Measurements from ENCODE around the gene MAP4.
"Not testable (repeated sequence)": the region's sequence is repeated elsewhere in the genome, so short reads cannot be mapped to it uniquely, and the experiment has no call there.

MAP4 gene, protein sequence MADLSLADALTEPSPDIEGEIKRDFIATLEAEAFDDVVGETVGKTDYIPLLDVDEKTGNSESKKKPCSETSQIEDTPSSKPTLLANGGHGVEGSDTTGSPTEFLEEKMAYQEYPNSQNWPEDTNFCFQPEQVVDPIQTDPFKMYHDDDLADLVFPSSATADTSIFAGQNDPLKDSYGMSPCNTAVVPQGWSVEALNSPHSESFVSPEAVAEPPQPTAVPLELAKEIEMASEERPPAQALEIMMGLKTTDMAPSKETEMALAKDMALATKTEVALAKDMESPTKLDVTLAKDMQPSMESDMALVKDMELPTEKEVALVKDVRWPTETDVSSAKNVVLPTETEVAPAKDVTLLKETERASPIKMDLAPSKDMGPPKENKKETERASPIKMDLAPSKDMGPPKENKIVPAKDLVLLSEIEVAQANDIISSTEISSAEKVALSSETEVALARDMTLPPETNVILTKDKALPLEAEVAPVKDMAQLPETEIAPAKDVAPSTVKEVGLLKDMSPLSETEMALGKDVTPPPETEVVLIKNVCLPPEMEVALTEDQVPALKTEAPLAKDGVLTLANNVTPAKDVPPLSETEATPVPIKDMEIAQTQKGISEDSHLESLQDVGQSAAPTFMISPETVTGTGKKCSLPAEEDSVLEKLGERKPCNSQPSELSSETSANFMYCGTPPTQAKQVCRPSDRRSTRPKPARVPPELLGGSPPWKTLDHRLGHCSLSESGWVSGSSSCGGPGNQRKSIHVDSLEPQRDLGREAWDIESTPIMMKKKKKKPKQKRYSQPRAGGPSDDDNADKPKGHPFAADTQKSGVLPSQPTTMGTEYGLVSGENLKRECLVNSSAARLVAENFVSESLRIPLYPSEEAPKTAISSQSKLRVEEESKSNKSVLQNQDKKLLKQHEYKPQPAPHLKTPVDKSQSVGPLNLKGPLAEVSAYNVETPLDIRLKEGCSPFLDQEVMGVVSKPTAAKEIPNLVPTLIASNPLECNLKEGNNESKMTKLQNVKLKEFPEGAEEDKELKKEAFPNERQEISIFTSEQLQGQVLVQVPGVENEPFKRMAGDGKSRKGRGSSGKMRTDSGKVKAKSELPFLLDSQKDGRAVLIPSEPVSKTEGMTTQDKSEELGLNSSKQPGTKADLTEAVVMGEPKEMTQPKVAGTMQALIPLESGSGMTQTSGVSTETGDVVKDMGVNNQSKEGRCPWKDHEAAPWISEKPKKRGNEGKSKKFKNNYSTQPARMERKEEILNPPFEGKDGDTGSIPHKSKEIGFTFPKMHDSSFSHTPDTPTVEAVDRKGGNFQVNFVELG (N-terminal part only)

DNA sequence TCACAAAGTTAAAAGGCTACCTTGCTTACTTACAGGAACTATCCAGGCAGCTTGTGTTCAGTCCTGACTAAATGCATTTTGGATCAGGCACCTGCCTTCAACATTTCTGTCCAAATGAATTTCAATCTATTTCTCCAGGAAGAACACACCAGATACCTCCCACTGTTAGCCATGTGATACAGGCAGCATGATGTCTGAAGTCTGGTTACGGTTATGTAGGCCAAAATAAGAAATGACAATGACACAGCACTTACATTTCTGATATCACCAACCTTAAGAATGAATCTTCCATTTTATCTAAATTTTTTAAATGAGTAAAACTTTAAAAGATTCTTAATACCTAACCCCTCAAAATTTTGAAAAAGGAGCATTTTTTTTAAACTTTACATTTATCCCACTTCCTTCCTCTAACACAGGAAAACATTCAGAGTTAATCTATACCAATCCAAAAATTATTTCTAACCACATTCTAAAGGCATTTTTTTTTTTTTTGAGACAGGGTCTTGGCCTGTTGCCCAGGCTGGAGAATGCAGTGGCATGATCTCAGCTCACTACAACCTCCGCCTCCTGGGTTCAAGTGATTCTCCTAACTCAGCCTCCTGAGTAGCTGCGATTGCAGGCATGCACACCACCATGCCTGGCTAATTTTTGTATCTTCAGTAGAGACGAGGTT lies at the start of gene MAP4:
Gene MAP4, minus strand, starts transcription at position 116 of the 673 bp plus-strand sequence. CDS start 17,556 bp downstream, outside the sequence.
- peak; percentile 39 for DNase-seq

DNA sequence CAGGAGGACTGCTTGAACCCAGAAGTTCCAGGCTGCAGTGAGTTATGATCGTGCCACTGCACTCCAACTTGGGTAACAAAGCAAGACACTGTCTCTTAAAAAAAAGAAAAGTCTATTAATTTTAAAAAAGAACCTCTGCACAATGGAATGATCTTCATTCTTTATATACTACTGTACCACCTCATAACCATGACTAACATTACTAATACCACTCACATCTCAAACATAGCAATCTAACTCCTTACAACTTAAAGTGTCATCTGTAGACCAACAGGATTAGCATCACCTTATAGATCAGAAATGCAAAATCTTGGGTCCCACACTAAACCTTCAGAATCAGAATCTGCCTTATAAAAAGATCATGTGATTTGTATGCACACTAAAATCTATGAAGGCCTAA lies 48.8 kb upstream of the MAP4 start:
- no peak for DNase-seq

DNA sequence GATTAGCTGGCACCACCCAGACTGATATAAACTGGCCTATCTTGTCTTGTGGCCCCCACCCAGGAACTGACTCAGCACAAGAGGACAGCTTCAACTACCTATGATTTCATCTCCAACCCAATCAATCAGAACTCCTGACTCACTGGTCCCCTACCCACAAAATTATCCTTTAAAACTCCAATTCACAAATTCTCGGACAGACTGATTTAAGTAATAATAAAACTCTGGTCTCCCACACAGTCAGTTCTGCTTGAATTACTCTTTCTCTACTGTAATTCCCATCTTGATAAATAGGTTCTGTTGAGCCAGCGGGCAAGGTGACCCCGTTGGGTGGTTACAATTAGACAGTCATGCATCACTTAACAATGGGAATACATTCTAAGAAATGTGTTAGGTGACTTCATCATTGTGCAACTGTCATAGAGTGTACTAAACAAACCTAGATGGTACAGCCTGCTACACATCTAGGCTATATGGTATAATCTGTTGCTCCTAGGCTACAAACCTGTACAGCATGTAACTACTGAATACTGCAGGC lies 48.1 kb upstream of the MAP4 start:
- no peak for DNase-seq

DNA sequence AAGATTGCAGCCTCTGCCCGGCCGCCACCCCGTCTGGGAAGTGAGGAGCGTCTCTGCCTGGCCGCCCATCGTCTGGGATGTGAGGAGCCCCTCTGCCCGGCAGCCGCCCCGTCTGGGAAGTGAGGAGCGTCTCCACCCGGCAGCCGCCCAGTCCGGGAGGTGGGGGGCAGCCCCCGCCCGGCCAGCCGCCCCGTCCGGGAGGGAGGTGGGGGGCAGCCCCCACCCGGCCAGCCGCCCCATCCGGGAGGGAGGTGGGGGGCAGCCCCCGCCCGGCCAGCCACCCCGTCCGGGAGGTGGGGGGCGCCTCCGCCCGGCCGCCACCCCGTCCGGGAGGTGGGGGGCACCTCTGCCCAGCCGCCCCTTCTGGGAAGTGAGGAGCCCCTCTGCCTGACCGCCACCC lies 45.4 kb upstream of the MAP4 start:
- not testable (repeated sequence) for DNase-seq

DNA sequence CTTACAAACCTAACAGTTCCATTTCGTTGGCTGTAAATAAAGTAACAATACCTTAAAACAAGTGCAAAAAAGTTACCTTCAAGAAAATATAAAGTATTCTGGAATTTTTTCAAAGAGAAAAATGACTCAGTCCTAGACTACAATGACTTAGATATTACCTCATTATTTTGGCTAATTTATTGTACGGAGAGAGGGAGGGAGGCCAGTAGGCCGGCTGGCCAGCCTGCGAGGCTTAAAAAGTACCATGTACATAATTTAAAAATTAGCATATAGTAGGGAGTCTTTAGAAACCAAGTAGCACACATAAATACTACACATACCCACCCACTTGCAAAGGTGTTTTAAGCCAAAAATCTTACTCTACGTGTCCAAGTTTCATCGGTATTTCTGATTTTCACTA lies 41.9 kb upstream of the MAP4 start:
- no peak for DNase-seq

DNA sequence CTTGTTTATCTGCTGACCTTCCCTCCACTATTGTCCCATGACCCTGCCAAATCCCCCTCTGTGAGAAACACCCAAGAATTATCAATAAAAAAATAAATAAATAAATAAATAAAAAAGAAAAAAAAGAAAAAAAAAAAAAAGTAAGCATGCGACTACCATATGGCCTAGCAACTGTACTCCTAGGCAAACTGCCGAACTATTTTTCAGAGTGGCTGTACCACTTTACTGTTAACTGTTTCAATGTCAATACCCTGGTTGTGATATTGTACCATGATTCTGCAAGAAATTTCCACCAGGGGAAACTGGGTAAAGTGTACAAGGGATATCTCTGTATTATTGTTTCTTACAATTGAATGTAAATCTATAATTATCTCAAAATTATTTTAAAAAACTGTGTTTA lies 41.3 kb upstream of the MAP4 start:
- DNase-seq, result no peak

DNA sequence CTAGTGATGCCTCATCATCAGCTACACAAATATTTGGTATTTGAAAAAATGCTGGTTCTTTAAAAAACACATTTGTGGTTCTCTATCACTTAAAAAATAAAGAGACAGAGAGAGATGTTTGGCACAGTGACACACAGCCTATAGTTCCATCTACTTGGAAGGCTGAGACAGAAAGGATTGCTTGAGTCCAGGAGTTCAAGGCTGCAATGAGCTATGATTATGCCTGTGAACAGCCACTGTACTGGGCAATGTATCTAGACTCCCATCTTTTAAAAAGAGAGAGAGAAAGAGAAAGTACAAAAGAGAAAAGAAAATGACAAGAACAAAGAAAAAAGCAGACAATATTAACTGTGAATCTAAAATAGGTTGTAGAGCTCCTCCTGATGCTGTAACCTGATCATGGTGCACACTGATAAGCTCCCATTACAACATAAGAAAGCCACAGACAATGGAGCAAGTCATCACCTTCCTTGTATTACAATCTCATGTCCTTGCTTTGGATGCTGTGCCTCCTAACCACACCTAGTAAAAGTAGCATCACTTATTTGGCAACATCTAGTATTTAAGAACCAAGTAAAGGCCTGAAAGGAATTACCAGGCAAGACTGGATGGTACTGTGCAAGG lies 31.7 kb upstream of the MAP4 start:
- DNase-seq, result no peak

DNA sequence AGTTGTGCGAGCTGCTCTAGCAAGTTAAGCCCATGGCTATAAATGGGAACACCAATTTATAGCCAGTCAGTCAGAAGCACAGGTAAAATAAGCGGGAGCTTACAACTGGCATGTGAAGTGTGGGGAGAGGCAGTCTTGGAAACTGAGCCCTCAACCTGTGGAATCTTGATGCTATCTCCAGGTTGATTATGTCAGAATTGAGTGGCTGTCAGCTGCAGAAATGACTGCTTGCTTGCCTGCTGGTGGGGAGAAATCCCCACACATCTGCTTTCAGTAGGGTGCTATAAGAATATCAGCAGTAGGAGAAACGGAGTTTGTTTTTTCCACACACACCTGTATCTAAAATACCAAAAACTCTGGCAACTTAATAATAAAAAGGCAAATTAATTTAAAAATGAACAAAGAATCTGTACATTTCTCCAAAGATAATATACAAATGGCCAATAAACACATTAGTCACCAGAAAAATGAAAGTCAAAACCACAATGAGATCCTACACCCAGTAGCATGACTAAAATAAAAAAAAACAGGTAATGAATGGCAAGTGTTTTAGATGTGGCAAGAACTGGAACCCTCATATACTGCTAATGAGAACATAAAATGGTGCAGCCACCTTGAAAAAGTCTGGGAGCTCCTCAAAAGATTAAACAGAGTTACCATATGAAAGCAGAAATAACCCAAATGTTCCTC lies 26.0 kb upstream of the MAP4 start:
- DNase-seq, result no peak

DNA sequence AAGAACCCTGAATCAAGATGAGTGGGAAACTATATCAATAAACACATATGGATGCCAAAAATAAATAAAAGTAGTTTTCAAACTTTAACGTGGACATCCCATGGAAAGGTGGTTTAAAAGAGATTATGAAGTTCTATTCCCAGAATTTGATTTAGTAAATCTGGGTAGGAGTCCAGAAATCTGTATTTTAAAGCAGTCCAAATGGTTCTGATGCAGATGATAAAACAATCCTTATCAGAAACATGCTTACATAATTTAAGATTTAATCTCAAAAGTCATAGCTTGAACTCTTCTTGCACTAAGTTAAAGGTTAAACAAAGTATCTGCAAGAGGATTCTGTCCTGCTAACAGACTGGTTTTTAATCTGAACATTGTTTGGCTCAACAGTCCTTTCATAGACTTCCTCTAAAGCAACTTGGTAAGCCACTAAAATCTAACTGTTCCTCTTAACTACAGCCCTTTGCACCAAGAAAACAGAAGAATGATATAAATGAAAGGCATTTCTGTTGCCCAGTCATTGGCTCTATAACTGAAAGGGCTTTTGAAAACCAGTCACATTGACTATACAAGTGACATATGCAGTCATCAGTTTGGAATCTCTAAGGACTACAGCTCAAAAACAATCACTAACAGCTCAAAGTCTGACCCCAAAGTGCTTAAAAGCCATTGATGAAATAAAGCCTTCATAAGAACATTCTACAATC lies 23.4 kb upstream of the MAP4 start:
- DNase-seq, result peak; percentile 30

DNA sequence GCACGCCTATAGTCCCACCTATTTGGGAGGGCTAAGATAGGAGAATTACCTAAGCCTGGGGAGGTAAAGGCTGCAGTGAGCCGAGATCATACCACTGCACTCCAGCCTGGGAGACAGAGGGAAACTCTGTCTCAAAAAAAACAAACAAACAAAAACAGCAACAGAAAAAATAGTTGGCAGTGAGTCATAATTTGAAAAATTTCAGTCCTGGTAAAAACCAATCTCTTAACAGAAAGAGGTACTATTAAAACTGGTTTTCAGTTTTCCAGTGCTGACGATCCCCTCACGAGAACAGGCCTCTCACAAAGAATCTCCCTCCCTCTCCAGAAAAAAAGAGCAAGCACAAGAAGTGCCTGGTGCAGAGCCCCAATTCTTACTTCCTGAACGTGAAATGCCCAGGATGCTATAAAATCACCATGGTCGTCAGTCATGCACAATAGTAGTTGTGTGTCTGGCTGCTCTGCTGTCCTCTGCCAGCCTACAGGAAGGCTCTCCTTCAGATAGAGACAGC lies 22.8 kb upstream of the MAP4 start:
- DNase-seq, result no peak

DNA sequence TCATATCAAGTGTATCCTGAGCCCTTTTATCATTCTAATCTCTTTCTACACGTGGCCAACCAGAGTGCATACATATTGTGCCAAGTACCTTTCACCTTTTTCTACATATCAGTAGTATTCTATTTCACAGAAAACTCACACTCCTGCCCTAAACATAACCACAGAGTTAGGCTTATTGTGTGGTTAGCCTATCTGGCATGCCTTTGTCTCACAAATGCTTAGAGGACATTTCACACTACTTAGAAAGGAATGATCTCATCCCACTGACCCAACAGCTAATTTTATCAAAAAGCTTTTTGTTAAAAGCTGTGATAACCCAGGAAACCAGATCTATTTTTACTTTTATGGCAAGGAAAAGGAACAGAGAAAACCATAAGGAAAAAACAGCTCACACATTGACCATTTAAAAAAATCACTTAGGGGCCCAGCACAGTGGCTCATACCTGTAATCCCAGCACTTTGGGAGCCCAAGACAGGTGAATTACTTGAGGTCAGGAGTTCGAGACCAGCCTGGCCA lies 17.8 kb upstream of the MAP4 start:
- DNase-seq, result no peak

DNA sequence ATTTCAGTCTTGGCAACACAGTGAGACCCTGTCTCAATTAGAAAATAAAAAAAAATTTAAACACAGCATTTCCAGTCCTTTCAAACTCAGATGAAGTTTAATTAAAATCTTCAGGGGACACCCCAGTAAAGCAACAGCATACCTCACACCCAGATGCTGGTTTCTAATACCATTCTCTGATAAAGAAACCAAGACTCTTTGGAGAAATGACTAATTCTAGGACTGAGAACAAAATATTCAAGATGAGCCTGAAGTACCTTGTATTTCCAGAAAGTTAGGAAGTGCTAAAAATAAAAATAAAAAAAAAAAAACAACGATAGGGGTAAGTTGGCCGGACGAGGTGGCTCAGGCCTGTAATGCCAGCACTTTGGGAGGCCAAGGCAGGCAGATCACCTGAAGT lies 14.0 kb upstream of the MAP4 start:
- DNase-seq, result no peak

DNA sequence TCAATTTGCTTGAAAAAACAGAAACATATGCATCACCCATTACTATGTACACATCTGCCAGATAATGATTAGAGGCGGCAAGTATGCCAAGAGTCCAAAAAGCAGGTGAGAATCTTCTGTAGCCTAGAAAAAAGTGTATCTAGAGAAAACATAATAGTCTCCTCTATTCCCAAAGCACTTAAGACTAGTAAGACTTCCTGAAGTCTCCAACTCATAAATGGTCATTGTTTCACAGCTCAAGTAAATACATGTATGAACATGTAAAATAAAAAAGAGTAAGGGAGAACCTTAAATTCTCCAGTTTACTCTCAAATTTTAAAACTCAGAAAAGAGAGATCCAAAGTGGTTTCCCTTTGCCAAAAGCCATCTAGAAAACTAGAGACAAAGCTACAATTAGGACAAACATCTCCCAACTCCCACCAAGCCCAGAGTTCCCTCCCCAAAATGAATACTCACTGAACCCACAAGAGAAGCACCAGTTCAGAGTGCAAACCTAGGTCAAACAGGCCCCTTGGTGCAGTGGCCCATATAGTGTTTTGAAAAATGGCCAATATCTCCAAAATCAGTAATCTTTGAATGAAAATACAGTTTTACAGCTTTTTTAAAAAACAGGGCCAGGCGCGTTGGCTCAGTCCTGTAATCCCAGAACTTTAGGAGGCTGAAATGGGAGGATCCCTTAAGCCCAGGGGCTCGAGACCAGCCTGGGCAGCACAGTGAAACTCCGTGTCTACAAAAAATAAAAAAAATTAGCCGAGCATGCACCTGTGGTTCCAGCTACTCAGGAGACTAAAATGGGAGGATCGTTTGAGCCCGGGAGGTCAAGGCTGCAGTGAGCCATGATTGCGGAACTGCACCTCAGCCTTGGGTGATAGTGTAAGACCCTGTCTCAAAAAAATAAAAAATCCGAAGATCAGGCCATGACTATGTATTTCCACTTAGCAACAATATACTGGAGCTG lies 11.0 kb upstream of the MAP4 start:
- no peak for DNase-seq

DNA sequence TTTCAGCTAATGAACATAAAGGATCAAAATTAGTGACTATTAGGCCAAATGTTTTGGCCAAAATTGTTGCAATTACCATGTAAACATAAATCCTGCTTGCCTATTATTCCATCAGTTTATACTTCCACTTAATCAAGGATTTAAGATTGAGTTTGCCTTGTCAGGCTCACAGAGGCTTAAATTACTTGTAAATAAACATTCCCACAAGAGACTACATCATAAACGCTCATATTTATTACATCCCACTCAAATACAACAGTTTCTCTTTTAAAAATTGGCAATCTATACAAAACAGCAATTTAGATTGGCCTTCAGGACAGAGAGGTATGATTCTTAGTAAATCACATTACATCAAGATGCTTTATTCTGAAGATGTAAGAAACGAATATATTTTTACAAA lies 9.9 kb upstream of the MAP4 start:
- no peak for DNase-seq

DNA sequence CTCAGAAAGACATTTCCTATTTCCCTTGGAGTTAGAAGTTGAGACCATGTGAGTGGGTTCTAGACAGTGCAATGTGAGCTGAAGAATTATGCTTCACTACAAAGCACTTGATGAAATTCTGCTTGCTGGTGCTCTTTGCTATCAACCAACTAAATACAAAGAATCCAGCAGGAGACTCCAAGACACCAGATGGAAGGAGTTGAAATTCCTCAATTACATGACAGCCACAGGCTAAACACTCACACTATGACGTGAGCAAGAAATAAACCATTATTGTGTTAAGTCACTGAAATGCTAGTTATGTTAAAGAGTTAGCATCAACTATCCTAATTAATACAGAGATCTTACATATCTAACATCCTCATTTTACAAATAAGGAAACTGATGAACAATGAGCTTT lies 8.2 kb upstream of the MAP4 start:
- DNase-seq, result no peak

DNA sequence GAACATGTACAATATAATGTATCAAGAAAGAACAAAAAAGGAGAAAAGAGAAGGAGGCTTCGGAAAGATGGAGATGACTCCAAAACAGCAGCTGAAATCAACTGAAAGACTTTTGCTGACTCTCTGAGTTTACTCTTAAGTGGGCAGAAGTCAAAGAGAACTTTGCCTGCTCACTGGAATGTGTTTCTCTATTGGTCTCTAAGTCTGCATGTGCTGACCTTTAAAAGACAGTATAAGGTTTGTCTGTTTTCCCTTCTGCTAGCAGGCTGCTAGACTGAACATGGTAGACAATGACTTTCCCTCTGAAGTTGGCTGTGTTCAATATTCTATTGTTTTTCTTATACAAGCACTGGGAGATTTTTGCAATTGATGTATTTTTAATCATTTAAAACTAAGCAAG lies 7.2 kb upstream of the MAP4 start:
- DNase-seq, result no peak

DNA sequence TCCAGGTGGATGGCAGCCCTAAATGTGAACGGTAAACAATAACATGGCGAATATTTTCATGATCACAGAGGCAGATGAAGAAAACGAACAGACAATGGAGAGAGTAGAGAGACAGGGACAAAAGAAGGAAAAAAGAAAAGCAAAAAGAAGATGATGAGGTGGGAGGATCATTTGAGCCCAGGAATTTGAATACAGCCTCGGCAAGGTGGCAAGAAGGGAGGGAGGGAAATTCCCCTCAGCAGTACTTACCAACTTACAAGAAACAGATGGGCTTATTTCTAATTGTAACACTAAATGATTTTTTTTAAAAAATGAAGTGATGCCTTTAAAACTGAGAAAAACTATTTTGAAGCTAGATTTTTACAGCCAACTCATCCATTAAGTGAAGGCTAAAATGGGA lies 6.0 kb upstream of the MAP4 start:
- DNase-seq, result no peak

DNA sequence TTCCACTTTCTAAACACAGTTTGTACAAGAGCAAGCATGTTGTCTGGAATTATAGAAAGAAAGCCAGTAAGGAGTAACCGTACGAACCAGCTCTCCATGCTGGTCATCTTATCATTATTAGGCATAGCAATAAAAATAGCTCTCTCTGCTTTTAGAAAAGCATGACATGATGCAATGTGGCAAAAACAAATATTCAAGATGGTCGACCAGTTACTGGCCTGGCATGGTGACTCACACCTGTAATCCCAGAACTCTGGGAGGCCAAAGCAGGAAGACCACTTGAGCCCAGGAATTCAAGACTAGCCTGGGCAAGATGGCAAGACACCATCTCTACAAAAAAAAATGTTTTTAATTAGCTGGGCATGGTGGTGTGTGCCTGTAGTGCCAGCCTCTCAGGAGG lies 2.6 kb upstream of the MAP4 start:
- no peak for DNase-seq

All from suppressor macrophage treated with lipopolysaccharide for 4 hours (primary cell).